Mesenchymal stem cell (in vitro differentiated cells and primary cell): ENCODE data around the gene NPM3.
"Not testable (repeated sequence)": the region's sequence is repeated elsewhere in the genome, so short reads cannot be mapped to it uniquely, and the experiment has no call there.

Experiments
- DNase-seq: peaks from one replicate; pipeline ENCODE4 v3.0.0-alpha.2; 2013
- H2AFZ ChIP-seq: one replicate; pipeline ENCODE4 v1.6.1; 2013; ENCODE audit warnings: low read depth, mild to moderate bottlenecking, control low read depth, inconsistent platforms, low read length, moderate library complexity
- H2AK5ac ChIP-seq: 2 replicates; pipeline ENCODE4 v1.6.1; 2013; ENCODE audit warnings: low read length, moderate library complexity, mild to moderate bottlenecking, inconsistent platforms; ENCODE audit not compliant: severe bottlenecking
- H2BK120ac ChIP-seq: one replicate; pipeline ENCODE4 v1.6.1; 2013; ENCODE audit warnings: low read depth, mild to moderate bottlenecking, inconsistent platforms, low read length, moderate library complexity
- H2BK12ac ChIP-seq, 2 experiments: one replicate each; pipeline ENCODE4 v1.6.1; 2013; ENCODE audit warnings: inconsistent platforms in 2 of 2, low read length in 2 of 2, mild to moderate bottlenecking in 2 of 2, moderate library complexity in 2 of 2, control low read depth in 1 of 2
- H2BK15ac ChIP-seq: one replicate; pipeline ENCODE4 v1.6.1; 2013; ENCODE audit warnings: mild to moderate bottlenecking, low read depth, inconsistent platforms; ENCODE audit not compliant: poor library complexity, severe bottlenecking
- H2BK5ac ChIP-seq: 2 replicates; pipeline ENCODE4 v1.6.1; 2013; ENCODE audit warnings: low read depth, mild to moderate bottlenecking, low read length, control low read depth, inconsistent platforms; ENCODE audit not compliant: poor library complexity, severe bottlenecking
- H3K14ac ChIP-seq, 2 experiments: one replicate each; pipeline ENCODE4 v1.6.1; 2013; ENCODE audit warnings: inconsistent platforms in 2 of 2, low read length in 2 of 2, control low read depth in 1 of 2, mild to moderate bottlenecking in 1 of 2, moderate library complexity in 1 of 2
- H3K18ac ChIP-seq, 2 experiments: one replicate each; pipeline ENCODE4 v1.6.1; 2013; ENCODE audit warnings: inconsistent platforms in 2 of 2, low read length in 2 of 2, control low read depth in 1 of 2, low read depth in 1 of 2, mild to moderate bottlenecking in 1 of 2
- H3K23ac ChIP-seq, 2 experiments: one replicate each; pipeline ENCODE4 v1.6.1; 2013; ENCODE audit warnings: inconsistent platforms in 2 of 2, low read length in 2 of 2, mild to moderate bottlenecking in 2 of 2, moderate library complexity in 2 of 2, control low read depth in 1 of 2
- H3K27ac ChIP-seq: 2 replicates; pipeline ENCODE4 v1.5.1; 2013; ENCODE audit warnings: mild to moderate bottlenecking, moderate library complexity, low read length, control low read depth, inconsistent platforms; ENCODE audit not compliant: poor library complexity, severe bottlenecking
- H3K27me3 ChIP-seq, 2 experiments: 2 replicates each; pipeline versions ENCODE4 v1.6.1 to v1.7.0; 2013; ENCODE audit warnings: low read length in 2 of 2, mild to moderate bottlenecking in 2 of 2, moderate library complexity in 2 of 2, control low read depth in 1 of 2, inconsistent platforms in 1 of 2; ENCODE audit not compliant: control insufficient read depth in 1 of 2, insufficient read depth in 1 of 2
- H3K36me3 ChIP-seq, 2 experiments: 2 replicates each; pipeline versions ENCODE4 v1.6.1 to v1.7.0; 2013; ENCODE audit warnings: low read length in 2 of 2, control low read depth in 1 of 2, inconsistent platforms in 1 of 2, low read depth in 1 of 2, mild to moderate bottlenecking in 1 of 2; ENCODE audit not compliant: insufficient read depth in 2 of 2, control insufficient read depth in 1 of 2
- H3K4ac ChIP-seq, 2 experiments: one replicate each; pipeline ENCODE4 v1.6.1; 2013; ENCODE audit warnings: inconsistent platforms in 2 of 2, low read length in 2 of 2, mild to moderate bottlenecking in 2 of 2, moderate library complexity in 2 of 2, control low read depth in 1 of 2, low read depth in 1 of 2
- H3K4me1 ChIP-seq: 2 replicates; pipeline ENCODE4 v1.6.1; 2013; ENCODE audit warnings: low read depth, low read length, control low read depth; ENCODE audit not compliant: control insufficient read depth, insufficient read depth
- H3K4me2 ChIP-seq: 2 replicates; pipeline ENCODE4 v1.6.1; 2013; ENCODE audit warnings: low read length, mild to moderate bottlenecking, inconsistent platforms; ENCODE audit not compliant: poor library complexity, severe bottlenecking
- H3K4me3 ChIP-seq, 2 experiments: 2 replicates each; pipeline versions ENCODE4 v1.5.1 to v1.7.0; 2013; ENCODE audit warnings: low read length in 2 of 2, mild to moderate bottlenecking in 2 of 2, control low read depth in 1 of 2, low read depth in 1 of 2; ENCODE audit not compliant: insufficient read depth in 1 of 2
- H3K79me1 ChIP-seq: replicated peaks from 2 replicates; pipeline ENCODE4 v1.6.1; 2013; ENCODE audit warnings: mild to moderate bottlenecking, control low read depth, low read length, inconsistent platforms; ENCODE audit not compliant: poor library complexity, severe bottlenecking
- H3K9ac ChIP-seq: 2 replicates; pipeline ENCODE4 v1.7.0; 2013; ENCODE audit warnings: mild to moderate bottlenecking, low read length, moderate library complexity
- H3K9me3 ChIP-seq: 2 replicates; pipeline ENCODE4 v1.7.0; 2013; ENCODE audit warnings: mild to moderate bottlenecking, low read length; ENCODE audit not compliant: control insufficient read depth
- H4K8ac ChIP-seq: one replicate; pipeline ENCODE4 v1.6.1; 2013; ENCODE audit warnings: inconsistent platforms, mild to moderate bottlenecking, low read length, moderate library complexity
- H4K91ac ChIP-seq: one replicate; pipeline ENCODE4 v1.6.1; 2013; ENCODE audit warnings: mild to moderate bottlenecking, low read length, inconsistent platforms
- WGBS: methylation state at CpG from one replicate; pipeline ENCODE4 v1.1.7; 2013; ENCODE audit warnings: mixed read lengths; 5-methylcytosine and 5-hydroxymethylcytosine counted together

Gene NPM3

DNA sequence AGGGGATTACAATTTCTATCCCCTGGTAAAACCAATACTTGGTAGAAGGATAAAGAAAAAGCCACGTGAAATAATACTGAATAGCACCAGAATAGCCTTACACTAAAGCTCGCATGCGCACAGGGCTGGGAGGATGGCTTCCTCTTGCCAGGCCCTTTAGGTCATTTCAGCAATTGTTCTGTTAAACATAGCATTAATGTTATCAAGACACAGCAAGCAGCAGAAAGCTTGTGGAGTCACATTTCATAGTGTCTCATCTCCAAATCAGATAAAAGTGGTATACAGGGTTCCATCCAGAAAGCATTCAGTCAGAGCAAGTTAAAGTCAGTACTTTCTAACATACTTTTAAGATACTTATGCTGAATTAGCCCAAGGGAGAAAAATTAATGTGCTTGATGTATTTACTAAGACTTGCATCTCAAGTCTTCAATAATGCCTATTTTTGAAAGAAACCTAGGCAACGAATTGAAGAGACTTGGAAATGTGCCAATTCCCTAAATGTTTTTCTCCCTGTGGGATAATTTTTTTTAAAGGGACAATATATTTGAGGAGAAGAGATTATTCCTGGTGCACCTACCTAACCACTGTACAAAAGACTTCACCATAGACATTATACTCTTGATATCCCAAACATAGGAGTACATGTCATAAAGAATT lies 14.3 kb upstream of the NPM3 start:
- no peak overlapping the region for H4K8ac ChIP-seq

DNA sequence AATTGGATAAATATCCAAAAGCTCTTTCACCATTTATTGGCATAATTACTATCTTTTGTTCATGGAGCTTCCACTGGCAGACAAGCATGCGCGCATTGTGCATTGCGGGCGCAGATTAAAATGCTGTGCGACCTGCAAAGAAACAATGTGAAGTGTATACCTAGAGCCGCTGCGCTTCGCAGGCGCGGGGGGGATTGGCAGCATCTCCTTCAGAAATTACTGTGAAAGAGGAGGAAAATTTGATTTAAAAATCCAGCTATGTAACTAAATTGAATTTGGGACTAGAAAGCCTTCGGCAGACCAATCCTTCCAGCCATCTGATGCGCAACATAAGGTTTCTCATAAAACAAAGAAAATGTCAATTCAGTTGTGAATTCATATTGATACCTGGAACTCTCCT lies 10.3 kb upstream of the NPM3 start:
- no peak overlapping the region for H3K14ac ChIP-seq
- H3K4me2 ChIP-seq = no peak overlapping the region
- DNase-seq = no peak

More for the DNA sequence above, 14.3 kb upstream of the NPM3 start:
- Histone ChIP-seq H3K27ac (no peak overlapping the region), H2BK12ac (no peak overlapping the region), H4K91ac (no peak overlapping the region), H3K9me3 (no peaks in the 10 kb centered on the region), H3K18ac (no peak overlapping the region), H2BK5ac (no peak overlapping the region), H2BK120ac (no peak overlapping the region), H2AK5ac (no peak overlapping the region), H3K4me2 (no peak overlapping the region), H2AFZ (no peak overlapping the region), H3K4ac (no peak overlapping the region), H3K4me1 (no peaks in the 10 kb centered on the region), H3K9ac (peak overlapping the region; percentile 7), H3K79me1 (peaks cover 23% of the 10 kb centered on the region), H3K23ac (no peak overlapping the region), H2BK15ac (no peak overlapping the region), H3K36me3 (peaks cover 45 to 97% of the 10 kb centered on the region in 2 experiments), H3K4me3 (no peak overlapping the region), H3K14ac (no peak overlapping the region), H3K27me3 (no peaks in the 10 kb centered on the region)
- 98% methylated on average over 3 of the region's 4 CpGs for WGBS
- no peak for DNase-seq

DNA sequence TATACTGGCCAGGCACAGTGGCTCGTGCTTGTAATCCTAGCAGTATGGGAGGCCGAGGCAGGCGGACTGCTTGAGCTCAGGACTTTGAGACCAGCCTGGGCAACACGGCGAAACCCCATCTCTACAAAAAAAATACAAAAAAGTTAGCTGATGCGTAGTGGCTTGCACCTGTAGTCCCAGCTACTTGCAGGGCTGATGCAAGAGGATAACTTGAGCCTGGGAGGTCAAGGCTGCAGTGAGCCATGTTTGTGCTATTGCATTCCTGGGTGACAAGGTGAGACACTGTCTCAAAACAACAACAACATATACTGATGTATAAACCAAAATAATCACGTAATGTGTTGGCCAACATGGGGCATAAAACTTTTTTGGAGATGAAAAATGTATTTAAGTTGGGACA lies 6.4 kb upstream of the NPM3 start:
- Histone ChIP-seq H2BK120ac (no peak overlapping the region), H3K18ac (no peak overlapping the region), H3K4me1 (no peaks in the 10 kb centered on the region), H3K9ac (no peak overlapping the region), H3K4me2 (no peak overlapping the region), H3K23ac (no peak overlapping the region), H4K91ac (no peak overlapping the region), H2BK5ac (no peak overlapping the region), H4K8ac (no peak overlapping the region), H3K4ac (no peak overlapping the region), H3K27me3 (no peaks in the 10 kb centered on the region), H3K9me3 (no peaks in the 10 kb centered on the region), H2AFZ (no peak overlapping the region), H2BK12ac (no peak overlapping the region), H2AK5ac (no peak overlapping the region), H3K14ac (no peak overlapping the region), H3K36me3 (peaks cover 41 to 91% of the 10 kb centered on the region in 2 experiments), H2BK15ac (no peak overlapping the region), H3K79me1 (peaks cover 17% of the 10 kb centered on the region), H3K27ac (no peak overlapping the region), H3K4me3 (no peak overlapping the region)
- WGBS = 96% methylated on average over 5 of the region's 7 CpGs
- DNase-seq = no peak

More for the DNA sequence above, 10.3 kb upstream of the NPM3 start:
- H2BK5ac ChIP-seq = no peak overlapping the region
- H3K23ac ChIP-seq = no peak overlapping the region
- H2AK5ac ChIP-seq = no peak overlapping the region
- over 99% methylated on average over 12 of the region's 12 CpGs for WGBS
- no peak overlapping the region for H3K27ac ChIP-seq
- H4K91ac ChIP-seq = no peak overlapping the region
- H3K9me3 ChIP-seq = no peaks in the 10 kb centered on the region
- no peaks in the 10 kb centered on the region for H3K4me1 ChIP-seq
- H3K79me1 ChIP-seq = peaks cover 24% of the 10 kb centered on the region
- no peak overlapping the region for H3K18ac ChIP-seq
- H3K4me3 ChIP-seq = no peak overlapping the region
- no peak overlapping the region for H4K8ac ChIP-seq
- no peak overlapping the region for H3K9ac ChIP-seq
- no peaks in the 10 kb centered on the region for H3K27me3 ChIP-seq
- H2AFZ ChIP-seq = no peak overlapping the region
- no peak overlapping the region for H3K4ac ChIP-seq
- H2BK15ac ChIP-seq = no peak overlapping the region
- H2BK120ac ChIP-seq = no peak overlapping the region
- H3K36me3 ChIP-seq = peaks cover 41 to 92% of the 10 kb centered on the region in 2 experiments
- no peak overlapping the region for H2BK12ac ChIP-seq

- Histone ChIP-seq H3K36me3 (peaks cover 41 to 91% of the 10 kb centered on the region in 2 experiments), H3K79me1 (peaks cover 17% of the 10 kb centered on the region)
- 97% methylated on average over 7 of the region's 9 CpGs for WGBS
- H2AFZ ChIP-seq, H3K27ac ChIP-seq, H3K4me2 ChIP-seq, H2AK5ac ChIP-seq, H3K18ac ChIP-seq, H3K4ac ChIP-seq, H3K23ac ChIP-seq, H3K9ac ChIP-seq, H2BK12ac ChIP-seq, DNase-seq, H4K8ac ChIP-seq, H3K27me3 ChIP-seq, H2BK120ac ChIP-seq, H2BK15ac ChIP-seq, H3K14ac ChIP-seq, H2BK5ac ChIP-seq, H3K9me3 ChIP-seq, H4K91ac ChIP-seq, H3K4me1 ChIP-seq, H3K4me3 ChIP-seq: not testable (repeated sequence)
These were observed 6.0 kb upstream of the NPM3 start for GRCh38 chr10:101789231-101789630.
